Measurements from ENCODE around the gene MIF. TPM values are rescaled to one million over a fixed set of nuclear protein-coding genes. Genes with fewer than 3 reads are reported as not detected.

MIF gene
- total RNA-seq, 4 donors from 2014 or later, result 77.1 to 189 (median 124) TPM

- Histone ChIP-seq H3K4me1 (no peaks in the 10 kb centered on the region), H3K36me3 (no peaks in the 10 kb centered on the region), H3K27ac (peak overlapping the region in 1 of 2 donors; percentile 91), H3K27me3 (no peaks in the 10 kb centered on the region), H3K4me3 (peak overlapping the region; percentile 60 to 63), H3K9me3 (no peaks in the 10 kb centered on the region)
- intact Hi-C loops (cut with DNase I; ENCODE audit: low total_unique reads), result no loop called here
- DNase-seq, result no peak
- no peak for TF ChIP-seq POLR2A (IDR thresholded peaks at IDR 0.05)
- TF ChIP-seq, protein P1, sequence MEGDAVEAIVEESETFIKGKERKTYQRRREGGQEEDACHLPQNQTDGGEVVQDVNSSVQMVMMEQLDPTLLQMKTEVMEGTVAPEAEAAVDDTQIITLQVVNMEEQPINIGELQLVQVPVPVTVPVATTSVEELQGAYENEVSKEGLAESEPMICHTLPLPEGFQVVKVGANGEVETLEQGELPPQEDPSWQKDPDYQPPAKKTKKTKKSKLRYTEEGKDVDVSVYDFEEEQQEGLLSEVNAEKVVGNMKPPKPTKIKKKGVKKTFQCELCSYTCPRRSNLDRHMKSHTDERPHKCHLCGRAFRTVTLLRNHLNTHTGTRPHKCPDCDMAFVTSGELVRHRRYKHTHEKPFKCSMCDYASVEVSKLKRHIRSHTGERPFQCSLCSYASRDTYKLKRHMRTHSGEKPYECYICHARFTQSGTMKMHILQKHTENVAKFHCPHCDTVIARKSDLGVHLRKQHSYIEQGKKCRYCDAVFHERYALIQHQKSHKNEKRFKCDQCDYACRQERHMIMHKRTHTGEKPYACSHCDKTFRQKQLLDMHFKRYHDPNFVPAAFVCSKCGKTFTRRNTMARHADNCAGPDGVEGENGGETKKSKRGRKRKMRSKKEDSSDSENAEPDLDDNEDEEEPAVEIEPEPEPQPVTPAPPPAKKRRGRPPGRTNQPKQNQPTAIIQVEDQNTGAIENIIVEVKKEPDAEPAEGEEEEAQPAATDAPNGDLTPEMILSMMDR (IDR thresholded peaks at IDR 0.05), result no peak
Observed at GRCh38 chr22:23895599-23896144, 1.5 kb downstream of the MIF start.

GRCh38 chr22:23896166-23896522, 2.0 kb downstream of the MIF start:
- no peak overlapping the region for H3K27ac ChIP-seq
- TF ChIP-seq, protein P1 (IDR thresholded peaks at IDR 0.05), result no peak
- TF ChIP-seq POLR2A (IDR thresholded peaks at IDR 0.05), result no peak
- H3K4me3 ChIP-seq, result no peak overlapping the region

GRCh38 chr22:23896523-23897186, 2.5 kb downstream of the MIF start:
- H3K4me1 ChIP-seq, result no peaks in the 10 kb centered on the region

More at GRCh38 chr22:23896166-23896522, 2.0 kb downstream of the MIF start:
- intact Hi-C loops (cut with DNase I; ENCODE audit: low total_unique reads), result no loop called here
- no peaks in the 10 kb centered on the region for H3K36me3 ChIP-seq
- no peaks in the 10 kb centered on the region for H3K4me1 ChIP-seq
- H3K9me3 ChIP-seq, result no peaks in the 10 kb centered on the region
- DNase-seq, result no peak
- H3K27me3 ChIP-seq, result no peaks in the 10 kb centered on the region

DNA sequence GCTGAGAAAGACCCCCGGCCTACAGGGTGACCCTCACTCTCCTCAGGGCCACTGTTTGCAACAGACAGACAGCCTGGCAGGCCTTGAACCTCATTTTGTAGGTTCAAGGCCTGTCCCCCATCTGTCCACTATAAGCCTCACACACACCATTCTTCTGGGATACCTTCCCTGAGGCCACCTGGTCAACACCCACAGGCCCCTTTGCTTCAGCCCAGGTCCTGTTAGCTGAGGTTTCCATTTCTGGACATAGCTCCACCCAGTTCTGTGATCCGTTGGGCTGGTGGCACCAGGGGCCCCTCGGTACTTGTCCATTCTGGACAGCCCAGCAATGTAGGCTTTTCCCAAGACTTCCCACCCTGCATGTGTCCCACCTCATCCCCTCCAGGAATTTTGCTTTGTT, 3.1 kb downstream of the MIF start:
- H3K9me3 ChIP-seq, result no peaks in the 10 kb centered on the region
- no peaks in the 10 kb centered on the region for H3K4me1 ChIP-seq
- TF ChIP-seq, protein P1 (IDR thresholded peaks at IDR 0.05), result no peak
- no peak for TF ChIP-seq POLR2A (IDR thresholded peaks at IDR 0.05)
- H3K36me3 ChIP-seq, result no peaks in the 10 kb centered on the region
- intact Hi-C loops (cut with DNase I; ENCODE audit: low total_unique reads), result no loop called here
- H3K4me3 ChIP-seq, result no peak overlapping the region
- H3K27me3 ChIP-seq, result no peaks in the 10 kb centered on the region
- no peak overlapping the region for H3K27ac ChIP-seq
- no peak for DNase-seq

More at GRCh38 chr22:23896523-23897186, 2.5 kb downstream of the MIF start:
- H3K27me3 ChIP-seq, result no peaks in the 10 kb centered on the region
- no peak overlapping the region for H3K4me3 ChIP-seq
- H3K27ac ChIP-seq, result no peak overlapping the region
- no peaks in the 10 kb centered on the region for H3K9me3 ChIP-seq
- TF ChIP-seq POLR2A (IDR thresholded peaks at IDR 0.05), result no peak
- TF ChIP-seq, protein P1 (IDR thresholded peaks at IDR 0.05), result no peak
- H3K36me3 ChIP-seq, result no peaks in the 10 kb centered on the region
- intact Hi-C loops (cut with DNase I; ENCODE audit: low total_unique reads), result no loop called here
- no peak for DNase-seq
